Endothelial cell of umbilical vein (primary cell): ENCODE results near the gene ULBP2. TPM values are rescaled to one million over a fixed set of nuclear protein-coding genes. Genes with fewer than 3 reads are reported as not detected.

Experiments
- BruUV-seq: library from RNA; stranded (reverse); fragments of 400-500 nt; replicated peaks from 2 replicates; lab custom pipeline; 2021; lab: Mats Ljungman, UMichigan
- CTCF ChIA-PET: fragments of 300-600, 350-600 bp; sonication (Branson Sonifier 250); formaldehyde crosslinking; loops from one replicate; lab custom pipeline; 2021; ENCODE audit warnings: antibody characterized with exemption, inconsistent platforms; lab: Charles Lee
- POLR2A ChIA-PET: fragments of 300-600, 350-600 bp; sonication (Branson Sonifier 250); formaldehyde crosslinking; loops from one replicate; lab custom pipeline; 2021; ENCODE audit warnings: antibody characterized with exemption, inconsistent platforms; lab: Charles Lee
- DNase-seq: peaks from one replicate; pipeline ENCODE4 v3.0.0-alpha.2; 2011; ENCODE audit warnings: low read depth, low spot score
- FAIRE-seq: peaks from 2 replicates; lab custom pipeline; 2011; peaks lifted over from hg19 to GRCh38; lab: Jason Lieb, UNC
- H2AFZ ChIP-seq: 2 replicates; pipeline ENCODE4 v1.6.0; 2012; ENCODE audit warnings: low read depth, low read length, control low read depth, inconsistent platforms
- H3K27ac ChIP-seq: 2 replicates; pipeline ENCODE4 v1.5.1; 2011; ENCODE audit warnings: low read depth, mild to moderate bottlenecking, control low read depth, low read length, moderate library complexity; ENCODE audit not compliant: insufficient read depth
- H3K27me3 ChIP-seq, 2 experiments: 2 replicates each; pipeline versions ENCODE4 v1.6.0 to v1.6.1; 2011; ENCODE audit warnings: low read length in 2 of 2, mixed read lengths in 1 of 2; ENCODE audit not compliant: control insufficient read depth in 2 of 2, insufficient read depth in 2 of 2
- H3K36me3 ChIP-seq, 2 experiments: 2 replicates in 1 of 2; 3 replicates in 1 of 2; pipeline ENCODE4 v1.5.1; 2011; ENCODE audit warnings: low read length in 2 of 2, mild to moderate bottlenecking in 1 of 2, moderate library complexity in 1 of 2; ENCODE audit not compliant: control insufficient read depth in 2 of 2, insufficient read depth in 2 of 2; ENCODE audit errors: extremely low read depth in 1 of 2
- H3K4me1 ChIP-seq: 3 replicates; pipeline ENCODE4 v1.5.1; 2011; ENCODE audit warnings: mild to moderate bottlenecking, low read length; ENCODE audit not compliant: control insufficient read depth, insufficient read depth; ENCODE audit errors: extremely low read depth
- H3K4me2 ChIP-seq: 2 replicates; pipeline ENCODE4 v1.6.1; 2011; ENCODE audit warnings: low read length, control low read depth, mixed read lengths; ENCODE audit not compliant: insufficient read depth
- H3K4me3 ChIP-seq, 3 experiments: fragments of 200-600 bp in 1 of 3; sonication (generic), shearing (Covaris generic) in 1 of 3; replicated peaks in 1 of 3; 2 replicates each; pipeline ENCODE4 v1.5.1; 2011 to 2016; ENCODE audit warnings: control low read depth in 3 of 3, low read length in 3 of 3, mild to moderate bottlenecking in 2 of 3, inconsistent platforms in 1 of 3, low read depth in 1 of 3, moderate library complexity in 1 of 3; ENCODE audit not compliant: insufficient read depth in 1 of 3
- H3K79me2 ChIP-seq: 2 replicates; pipeline ENCODE4 v1.6.0; 2012; ENCODE audit warnings: low read length, inconsistent platforms; ENCODE audit not compliant: control insufficient read depth, insufficient read depth
- H3K9ac ChIP-seq: replicated peaks from 2 replicates; pipeline ENCODE3; 2011; ENCODE audit warnings: low read length, control low read depth; ENCODE audit not compliant: insufficient read depth; ENCODE audit errors: extremely low read depth
- H3K9me1 ChIP-seq: replicated peaks from 3 replicates; pipeline ENCODE4 v1.6.0; 2011; ENCODE audit warnings: mild to moderate bottlenecking, low read length; ENCODE audit not compliant: control insufficient read depth, insufficient read depth; ENCODE audit errors: extremely low read depth
- H3K9me3 ChIP-seq: replicated peaks from 2 replicates; pipeline ENCODE4 v1.5.1; 2012; ENCODE audit warnings: low read length, inconsistent platforms; ENCODE audit not compliant: control insufficient read depth, insufficient read depth
- H4K20me1 ChIP-seq: replicated peaks from 2 replicates; pipeline ENCODE3; 2011; ENCODE audit warnings: mild to moderate bottlenecking, low read length; ENCODE audit not compliant: control insufficient read depth, insufficient read depth; ENCODE audit errors: extremely low read depth
- CTCF ChIP-seq, 2 donors: IDR thresholded peaks; 1 replicate in 1 of 2; 2 replicates in 1 of 2; pipeline ENCODE4 v1.5.1; 2011; ENCODE audit warnings: low read length in 2 of 2, mild to moderate bottlenecking in 2 of 2, moderate library complexity in 2 of 2, control low read depth in 1 of 2, inconsistent platforms in 1 of 2, low read depth in 1 of 2; ENCODE audit not compliant: insufficient read depth in 1 of 2; ENCODE audit errors: extremely low read depth in 1 of 2
- EZH2 ChIP-seq: IDR thresholded peaks from 2 replicates; pipeline ENCODE4 v1.6.1; 2012; ENCODE audit warnings: borderline replicate concordance, low read depth, mild to moderate bottlenecking, moderate library complexity, low read length, inconsistent platforms; ENCODE audit not compliant: severe bottlenecking
- FOS ChIP-seq: IDR thresholded peaks from 2 replicates; pipeline ENCODE4 v1.6.1; 2011; ENCODE audit warnings: mild to moderate bottlenecking, low read length, moderate library complexity, borderline replicate concordance; ENCODE audit not compliant: insufficient read depth
- GATA2 ChIP-seq: IDR thresholded peaks from 2 replicates; pipeline ENCODE4 v1.7.0; 2011; ENCODE audit warnings: low read depth, mild to moderate bottlenecking, moderate library complexity, mixed read lengths, low read length; ENCODE audit not compliant: insufficient read length, insufficient read depth
- JUN ChIP-seq: IDR thresholded peaks from 2 replicates; pipeline ENCODE4 v1.6.1; 2011; ENCODE audit warnings: borderline replicate concordance, low read depth; ENCODE audit not compliant: insufficient read length, insufficient read depth
- MAX ChIP-seq: IDR thresholded peaks from 2 replicates; pipeline ENCODE4 v1.6.1; 2011; ENCODE audit not compliant: insufficient read depth, insufficient read length
- MYC ChIP-seq: IDR thresholded peaks from one replicate; pipeline ENCODE4 v1.6.1; 2011; ENCODE audit warnings: mild to moderate bottlenecking, low read depth, low read length
- POLR2A ChIP-seq: IDR thresholded peaks from 2 replicates; pipeline ENCODE4 v1.6.1; 2012; ENCODE audit warnings: low read depth, mild to moderate bottlenecking, control low read depth, low read length
- POLR2AphosphoS5 ChIP-seq: IDR thresholded peaks from 2 replicates; pipeline ENCODE4 v1.6.1; 2012; ENCODE audit warnings: low read depth, mild to moderate bottlenecking, control low read depth, low read length, moderate library complexity; ENCODE audit not compliant: insufficient read depth
- dilution Hi-C: fragments of 300-500 bp; cut with MboI; formaldehyde crosslinking; loops from one replicate; pipeline ENCODE4 v1.15.0; 2019; ENCODE audit warnings: low sequenced_read_pairs; ENCODE audit not compliant: extremely low pct_ligation_motif_present
- intact Hi-C: fragments of 100-400 bp; cut with micrococcal nuclease; formaldehyde crosslinking; loops from one replicate; pipeline ENCODE4 v1.10.0; 2022
- polyA plus RNA-seq, 4 experiments: library from polyadenylated mRNA; depleted of rRNA in 3 of 4; stranded (reverse) in 3 of 4; unstranded in 1 of 4; fragments of >200 nt; gene quantifications; 2 replicates each; pipeline versions ENCODE4 v1.2.1 to v1.2.3, GENCODE V29; 2011 to 2012; ENCODE audit warnings: missing spikeins in 1 of 4
- total RNA-seq: library from RNA; stranded (reverse); gene quantifications from 2 replicates; pipeline ENCODE4 v1.2.3, GENCODE V29; 2021

Gene ULBP2
- total and polyA plus RNA-seq, 2 donors (not counting 3 experiments of a cell fraction or from before 2014, with no cell fraction given), result 7.0 to 22.8 TPM

- DNase-seq, result no peak
- no peak for FAIRE-seq
- no peak overlapping the region for H2AFZ ChIP-seq
- H3K9me1 ChIP-seq, result no peaks in the 10 kb centered on the region
- H3K4me2 ChIP-seq, result no peak overlapping the region
- ChIA-PET POLR2A (no interaction called here), CTCF (interaction anchor here (1.0 to 1.2 kb wide), 2 partner anchors 25 to 89 kb away, joined by 3 read pairs; no protein-coding TSS in a partner anchor)
- no peak for TF ChIP-seq CTCF (IDR thresholded peaks at IDR 0.05; ENCODE audit: extremely low read depth in 1 of 2, insufficient read depth in 1 of 2, low read depth in 1 of 2, low read length in 2 of 2)
- TF ChIP-seq FOS, result no peak
- TF ChIP-seq JUN, result no peak
- no peak for TF ChIP-seq GATA2
- no peak for TF ChIP-seq MAX
- TF ChIP-seq EZH2, result no peak
- TF ChIP-seq MYC, result no peak
- no peak for TF ChIP-seq POLR2AphosphoS5
- TF ChIP-seq POLR2A, result no peak
- no peaks in the 10 kb centered on the region for H3K9me3 ChIP-seq
- no TSS peak for BruUV-seq
- peaks cover 6% of the 10 kb centered on the region for H3K4me1 ChIP-seq
- H4K20me1 ChIP-seq, result no peaks in the 10 kb centered on the region
- dilution Hi-C loops (no loop called here), intact Hi-C loops (no loop called here)
- no peaks in the 10 kb centered on the region for H3K36me3 ChIP-seq
- H3K79me2 ChIP-seq, result no peaks in the 10 kb centered on the region
- no peak overlapping the region for H3K27ac ChIP-seq
- H3K27me3 ChIP-seq, result peaks cover 69 to 78% of the 10 kb centered on the region in 2 experiments
- no peak overlapping the region for H3K4me3 ChIP-seq
- H3K9ac ChIP-seq, result no peak overlapping the region
Observed at GRCh38 chr6:149991838-149992237, 50.0 kb downstream of the ULBP2 start.
